Ovary (tissue), 3 donors: Measurements from ENCODE around the gene BORCS5.

Source experiments
- EP300 ChIP-seq: sonication (generic); formaldehyde crosslinking; IDR thresholded peaks from one replicate; pipeline ENCODE4 v1.6.1; 2017; ENCODE audit warnings: antibody characterized with exemption
- POLR2A ChIP-seq: fragments of 450-650 bp; IDR thresholded peaks from one replicate; pipeline ENCODE4 v1.6.1; 2017; ENCODE audit warnings: antibody characterized with exemption, mild to moderate bottlenecking, moderate library complexity
- TF ChIP-seq, protein P1 (sequence below), 3 donors: fragments of 450-650 bp in 2 of 3; fragments of 200-600 bp in 1 of 3; IDR thresholded peaks; one replicate each; pipeline versions ENCODE4 v1.5.1 to v1.8.0; 2016 to 2022; ENCODE audit warnings: antibody characterized with exemption in 3 of 3, mild to moderate bottlenecking in 1 of 3
- donor health status: DM: no; HTN: no; CAD: no.

DNA sequence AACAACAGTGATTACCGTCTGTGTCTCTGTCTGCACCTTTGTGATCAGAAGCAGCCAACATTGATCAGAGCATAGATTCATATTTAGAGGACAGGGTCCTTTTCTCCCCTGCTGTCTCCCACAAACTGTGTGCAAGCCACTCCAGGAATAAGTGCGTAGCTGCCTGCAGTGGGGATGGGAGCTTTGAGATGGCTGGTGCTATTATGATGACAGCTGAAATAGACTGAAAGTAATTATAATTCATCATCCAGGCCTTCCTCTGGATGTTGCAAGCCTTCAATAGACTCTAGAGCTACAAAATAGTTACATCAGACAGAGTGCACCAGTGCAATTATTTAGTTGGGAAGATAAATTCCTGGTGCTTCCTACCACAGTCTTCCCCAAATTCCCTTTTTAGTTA, 68.1 kb downstream of the BORCS5 start:
- TF ChIP-seq, protein P1, sequence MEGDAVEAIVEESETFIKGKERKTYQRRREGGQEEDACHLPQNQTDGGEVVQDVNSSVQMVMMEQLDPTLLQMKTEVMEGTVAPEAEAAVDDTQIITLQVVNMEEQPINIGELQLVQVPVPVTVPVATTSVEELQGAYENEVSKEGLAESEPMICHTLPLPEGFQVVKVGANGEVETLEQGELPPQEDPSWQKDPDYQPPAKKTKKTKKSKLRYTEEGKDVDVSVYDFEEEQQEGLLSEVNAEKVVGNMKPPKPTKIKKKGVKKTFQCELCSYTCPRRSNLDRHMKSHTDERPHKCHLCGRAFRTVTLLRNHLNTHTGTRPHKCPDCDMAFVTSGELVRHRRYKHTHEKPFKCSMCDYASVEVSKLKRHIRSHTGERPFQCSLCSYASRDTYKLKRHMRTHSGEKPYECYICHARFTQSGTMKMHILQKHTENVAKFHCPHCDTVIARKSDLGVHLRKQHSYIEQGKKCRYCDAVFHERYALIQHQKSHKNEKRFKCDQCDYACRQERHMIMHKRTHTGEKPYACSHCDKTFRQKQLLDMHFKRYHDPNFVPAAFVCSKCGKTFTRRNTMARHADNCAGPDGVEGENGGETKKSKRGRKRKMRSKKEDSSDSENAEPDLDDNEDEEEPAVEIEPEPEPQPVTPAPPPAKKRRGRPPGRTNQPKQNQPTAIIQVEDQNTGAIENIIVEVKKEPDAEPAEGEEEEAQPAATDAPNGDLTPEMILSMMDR (IDR thresholded peaks at IDR 0.05) = no peak
- TF ChIP-seq POLR2A (no peak), EP300 (no peak)
